ENCODE results near the gene OR5C1.

- TF ChIP-seq PKNOX1 (IDR thresholded peaks at IDR 0.05) (no peak), EZH2 (IDR thresholded peaks at IDR 0.05; ENCODE audit: borderline replicate concordance, low read depth, low read length) (no peak), CBX3 (IDR thresholded peaks at IDR 0.05; ENCODE audit: borderline replicate concordance in 1 of 2, low read length in 2 of 2) (no peak)
These were observed 7.1 kb upstream of the OR5C1 start for GRCh38 chr9:122781671-122782070.

All from K562 (cell line).